Measurements from ENCODE around the gene CYSRT1.

The CYSRT1 gene

GRCh38 chr9:137205126-137206069, 19.6 kb upstream of the CYSRT1 start, which contains the start of the genes NDOR1 and TMEM203:
Gene NDOR1 (plus strand): TSS chr9:137205700. CDS start chr9:137205778, 78 bp downstream.
Gene TMEM203 (minus strand): TSS chr9:137205648. CDS start chr9:137205414, 234 bp downstream.
- DNase-seq (ENCODE audit: low read depth in 1 of 2, low spot score in 1 of 2), result peak; percentile 82 to 91

GRCh38 chr9:137206602-137207001, 18.4 kb upstream of the CYSRT1 start:
- no peak for DNase-seq (ENCODE audit: low read depth in 1 of 2, low spot score in 1 of 2)

GRCh38 chr9:137211532-137211931, 13.4 kb upstream of the CYSRT1 start:
- no peak for DNase-seq (ENCODE audit: low read depth in 1 of 2, low spot score in 1 of 2)

- DNase-seq (ENCODE audit: low read depth in 1 of 2, low spot score in 1 of 2), result no peak
Observed at GRCh38 chr9:137212520-137212919, 12.5 kb upstream of the CYSRT1 start.

- DNase-seq (ENCODE audit: low read depth in 1 of 2, low spot score in 1 of 2), result no peak
Observed at GRCh38 chr9:137213160-137214060, 11.6 kb upstream of the CYSRT1 start.

GRCh38 chr9:137214620-137215019, 10.4 kb upstream of the CYSRT1 start:
- DNase-seq (ENCODE audit: low read depth in 1 of 2, low spot score in 1 of 2), result no peak

- no peak for DNase-seq (ENCODE audit: low read depth in 1 of 2, low spot score in 1 of 2)
Observed at GRCh38 chr9:137215196-137215986, 9.6 kb upstream of the CYSRT1 start.

- no peak for DNase-seq (ENCODE audit: low read depth in 1 of 2, low spot score in 1 of 2)
Observed at GRCh38 chr9:137216188-137216965, 8.6 kb upstream of the CYSRT1 start.

- no peak for DNase-seq (ENCODE audit: low read depth in 1 of 2, low spot score in 1 of 2)
Observed at GRCh38 chr9:137217276-137218211, 7.4 kb upstream of the CYSRT1 start.

- DNase-seq (ENCODE audit: low read depth in 1 of 2, low spot score in 1 of 2), result no peak
Observed at GRCh38 chr9:137218212-137218753, 6.7 kb upstream of the CYSRT1 start.

- DNase-seq (ENCODE audit: low read depth in 1 of 2, low spot score in 1 of 2), result no peak
Observed at GRCh38 chr9:137218754-137219271, 6.2 kb upstream of the CYSRT1 start.

GRCh38 chr9:137219757-137220316, 5.1 kb upstream of the CYSRT1 start:
- no peak for DNase-seq (ENCODE audit: low read depth in 1 of 2, low spot score in 1 of 2)

GRCh38 chr9:137220317-137221094, 4.5 kb upstream of the CYSRT1 start:
- no peak for DNase-seq (ENCODE audit: low read depth in 1 of 2, low spot score in 1 of 2)

GRCh38 chr9:137221095-137221505, 3.9 kb upstream of the CYSRT1 start:
- DNase-seq (ENCODE audit: low read depth in 1 of 2, low spot score in 1 of 2), result no peak

- DNase-seq (ENCODE audit: low read depth in 1 of 2, low spot score in 1 of 2), result no peak
Observed at GRCh38 chr9:137221506-137222111, 3.4 kb upstream of the CYSRT1 start.

- no peak for DNase-seq (ENCODE audit: low read depth in 1 of 2, low spot score in 1 of 2)
Observed at GRCh38 chr9:137222190-137223077, 2.5 kb upstream of the CYSRT1 start, which contains the start of gene RNF208. Gene RNF208 (minus strand): TSS chr9:137222240. CDS start chr9:137221212, 1,028 bp downstream.

Data from stimulated activated CD4-positive, alpha-beta T cell treated with anti-CD3 and anti-CD28 coated beads, Interleukin-15, amount 100 ng/mL, for 1 hour (primary cell).